B cell (primary cell): ENCODE measurements around the gene ZP3.

ENCODE experiments used
- CTCF ChIP-seq: fragments of 200-600 bp; IDR thresholded peaks from one replicate; pipeline ENCODE4 v1.8.0; 2022; ENCODE audit warnings: antibody characterized with exemption, mild to moderate bottlenecking
- EZH2 ChIP-seq: IDR thresholded peaks from 2 replicates; pipeline ENCODE4 v1.6.1; 2012; ENCODE audit warnings: borderline replicate concordance, low read depth, mild to moderate bottlenecking, moderate library complexity, low read length; ENCODE audit not compliant: insufficient read depth, poor library complexity, severe bottlenecking

GRCh38 chr7:76423666-76424412 lies 911 bp upstream of the ZP3 start:
- no peak for TF ChIP-seq CTCF
- no peak for TF ChIP-seq EZH2
